PC-9 (cell line): ENCODE results near the gene RIMOC1. TPM values are rescaled to one million over a fixed set of nuclear protein-coding genes. Genes with fewer than 3 reads are reported as not detected.
A peak's percentile ranks its signal among the peaks of the same experiment; 100 is the strongest.

Experiments
- BruUV-seq: library from RNA; stranded (reverse); fragments of 400-500 nt; replicated peaks from 2 replicates; lab custom pipeline; 2021; lab: Mats Ljungman, UMichigan
- CTCF ChIA-PET: fragments of 300-600 bp; sonication (Branson Sonifier 250); formaldehyde crosslinking; loops from one replicate; lab custom pipeline; 2022; ENCODE audit warnings: antibody characterized with exemption; lab: Charles Lee
- POLR2A ChIA-PET: fragments of 300-600 bp; sonication (Branson Sonifier 250); formaldehyde crosslinking; loops from one replicate; lab custom pipeline; 2022; ENCODE audit warnings: antibody characterized with exemption; ENCODE audit not compliant: unreplicated experiment; lab: Charles Lee
- DNase-seq, 2 experiments: peaks; one replicate each; pipeline versions ENCODE4 v3.0.0 to v3.0.0-alpha.2; 2015 to 2022; ENCODE audit warnings: mixed read lengths in 1 of 2
- H2AFZ ChIP-seq: fragments of 200-600 bp; sonication (generic); 2 replicates; pipeline ENCODE4 v1.8.1; 2017; ENCODE audit warnings: antibody characterized with exemption
- H3F3A ChIP-seq: fragments of 200-600 bp; sonication (generic); 2 replicates; pipeline ENCODE4 v1.8.1; 2017; ENCODE audit warnings: antibody characterized with exemption, mild to moderate bottlenecking, low read depth; ENCODE audit not compliant: insufficient read depth
- H3K27ac ChIP-seq: fragments of 200-600 bp; sonication (generic); 2 replicates; pipeline ENCODE4 v1.6.1; 2016; ENCODE audit warnings: mixed run types
- H3K27me3 ChIP-seq: fragments of 200-600 bp; sonication (generic); 2 replicates; pipeline ENCODE4 v1.6.1; 2016; ENCODE audit warnings: low read depth, mixed run types; ENCODE audit not compliant: insufficient read depth
- H3K36me3 ChIP-seq: fragments of 200-600 bp; sonication (generic); 2 replicates; pipeline ENCODE4 v1.6.1; 2016; ENCODE audit warnings: low read depth, mixed run types
- H3K4me1 ChIP-seq: fragments of 200-600 bp; sonication (generic); replicated peaks from 2 replicates; pipeline ENCODE4 v1.6.1; 2016; ENCODE audit warnings: mixed run types; ENCODE audit not compliant: insufficient read depth
- H3K4me2 ChIP-seq: fragments of 200-600 bp; sonication (generic); 2 replicates; pipeline ENCODE4 v1.6.1; 2017; ENCODE audit warnings: mixed run types
- H3K4me3 ChIP-seq: fragments of 200-600 bp; sonication (generic); 2 replicates; pipeline ENCODE4 v1.6.1; 2016; ENCODE audit warnings: mixed run types
- H3K79me2 ChIP-seq: fragments of 200-600 bp; sonication (generic); 2 replicates; pipeline ENCODE4 v1.6.1; 2017; ENCODE audit warnings: low read depth, mixed run types
- H3K9me2 ChIP-seq: fragments of 200-600 bp; sonication (generic); 2 replicates; pipeline ENCODE4 v1.8.1; 2017; ENCODE audit warnings: mild to moderate bottlenecking; ENCODE audit not compliant: insufficient read depth
- H3K9me3 ChIP-seq: fragments of 200-600 bp; sonication (generic); 2 replicates; pipeline ENCODE4 v1.8.1; 2016; ENCODE audit warnings: low read depth; ENCODE audit not compliant: insufficient read depth
- H4K20me1 ChIP-seq: fragments of 200-600 bp; sonication (generic); 2 replicates; pipeline ENCODE4 v1.8.1; 2017; ENCODE audit not compliant: insufficient read depth
- CTCF ChIP-seq: fragments of 200-600 bp; sonication (generic); conservative IDR thresholded peaks from 2 replicates; pipeline ENCODE4 v1.6.1; 2017; ENCODE audit warnings: mixed run types, antibody characterized with exemption, mild to moderate bottlenecking, moderate library complexity
- EZH2 ChIP-seq: fragments of 200-600 bp; sonication (generic); IDR thresholded peaks from 2 replicates; pipeline ENCODE4 v1.8.0; 2017; ENCODE audit warnings: antibody characterized with exemption, low read depth
- intact Hi-C: fragments of 100-400 bp; cut with micrococcal nuclease; formaldehyde crosslinking; loops from one replicate; pipeline ENCODE4 v1.10.0; 2022; ENCODE audit not compliant: unreplicated experiment
- total RNA-seq: library from RNA; stranded (reverse); gene quantifications from 2 replicates; pipeline ENCODE4 v1.2.3, GENCODE V29; 2021

The RIMOC1 gene
- total RNA-seq, 1 experiment from 2014 or later, result 68.6 TPM

DNA sequence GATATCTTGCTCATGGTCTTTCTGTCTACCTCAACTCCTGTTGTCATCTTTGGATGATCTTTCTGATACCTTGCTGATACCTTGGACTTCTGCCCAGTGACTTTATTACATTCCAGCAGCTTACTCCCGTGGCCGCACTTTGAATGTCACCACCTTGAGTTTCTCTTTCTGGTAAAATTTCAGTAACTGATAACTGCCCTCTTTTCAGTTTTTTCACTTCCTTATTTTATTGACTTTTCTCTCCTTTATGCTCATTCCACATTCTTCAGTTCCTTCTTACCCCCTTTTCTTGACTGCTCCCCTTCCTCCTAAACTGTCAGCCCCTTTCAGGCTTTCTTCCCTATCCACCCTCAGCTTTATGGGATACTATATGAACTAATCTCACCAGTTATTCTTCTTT, 14.0 kb downstream of the RIMOC1 start:
- Histone ChIP-seq H4K20me1 (no peaks in the 10 kb centered on the region; the same call in 1 of the 2 replicates), H3K79me2 (no peaks in the 10 kb centered on the region), H3K4me2 (no peak overlapping the region), H2AFZ (no peak overlapping the region), H3K36me3 (peaks cover 49% of the 10 kb centered on the region), H3K27me3 (no peaks in the 10 kb centered on the region), H3K4me3 (no peak overlapping the region), H3K27ac (no peak overlapping the region), H3K4me1 (peaks cover 10% of the 10 kb centered on the region), H3F3A (no peaks in the 10 kb centered on the region; the same call in 1 of the 2 replicates), H3K9me2 (no peaks in the 10 kb centered on the region), H3K9me3 (no peaks in the 10 kb centered on the region)
- CTCF ChIA-PET, result no interaction called here
- TF ChIP-seq EZH2, result no peak
- no peak for DNase-seq
- intact Hi-C loops, result no loop called here
- POLR2A ChIA-PET, result no interaction called here
- BruUV-seq, result no TSS peak

DNA sequence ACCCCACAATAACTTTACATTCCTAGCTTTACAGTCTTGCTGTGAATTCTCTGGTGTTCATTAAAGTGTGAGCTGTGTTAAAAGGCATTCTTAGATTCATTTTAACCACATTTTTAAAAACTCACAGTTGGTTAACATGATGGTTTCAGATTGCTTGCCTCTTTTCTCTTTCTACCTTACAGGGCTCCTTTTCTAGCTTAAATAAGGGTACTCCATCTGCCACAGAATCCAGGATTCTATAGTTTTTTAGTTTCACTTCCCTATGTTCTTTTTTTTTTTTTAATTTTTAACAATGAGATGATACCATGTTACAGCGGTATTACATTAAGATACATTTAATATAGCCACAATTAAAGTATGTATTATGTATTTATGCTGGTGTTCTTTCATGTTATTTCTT, 17.0 kb downstream of the RIMOC1 start:
- DNase-seq, result no peak
- Histone ChIP-seq H3K36me3 (peaks cover 31% of the 10 kb centered on the region; the same call in 1 of the 2 replicates), H2AFZ (no peak overlapping the region), H3F3A (peaks cover 9% of the 10 kb centered on the region; the same call in 1 of the 2 replicates), H3K4me3 (no peak overlapping the region), H3K9me3 (no peaks in the 10 kb centered on the region), H3K4me1 (peaks cover 20% of the 10 kb centered on the region), H3K27me3 (no peaks in the 10 kb centered on the region), H3K4me2 (no peak overlapping the region), H3K79me2 (no peaks in the 10 kb centered on the region), H4K20me1 (no peaks in the 10 kb centered on the region; the same call in 1 of the 2 replicates), H3K9me2 (no peaks in the 10 kb centered on the region), H3K27ac (peak overlapping the region; percentile 4; the same call in 1 of the 2 replicates)
- POLR2A ChIA-PET, result no interaction called here
- intact Hi-C loops, result loop anchor here (5.0 to 10.0 kb wide), 2 partner anchors 129 to 1124 kb away; partner anchors contain the start of gene ANXA2R
- no TSS peak for BruUV-seq
- CTCF ChIA-PET, result no interaction called here
- TF ChIP-seq CTCF (no peak), EZH2 (no peak)

GRCh38 chr5:41921874-41922273, 17.7 kb downstream of the RIMOC1 start:
- TF ChIP-seq CTCF (no peak), EZH2 (no peak)
- H3K4me3 ChIP-seq, result no peak overlapping the region
- no peak overlapping the region for H2AFZ ChIP-seq
- no peaks in the 10 kb centered on the region for H3K9me3 ChIP-seq
- POLR2A ChIA-PET, result no interaction called here
- peak; percentile 33 to 62 for DNase-seq
- H3K27me3 ChIP-seq, result no peaks in the 10 kb centered on the region
- H4K20me1 ChIP-seq, result no peaks in the 10 kb centered on the region; the same call in 1 of the 2 replicates
- intact Hi-C loops, result loop anchor here (5.0 to 10.0 kb wide), 2 partner anchors 130 to 1123 kb away; partner anchors contain the start of gene ANXA2R
- H3K79me2 ChIP-seq, result no peaks in the 10 kb centered on the region
- H3K4me1 ChIP-seq, result peaks cover 23% of the 10 kb centered on the region
- no peak overlapping the region for H3K4me2 ChIP-seq
- H3K9me2 ChIP-seq, result no peaks in the 10 kb centered on the region
- peaks cover 9% of the 10 kb centered on the region; the same call in 1 of the 2 replicates for H3F3A ChIP-seq
- peak overlapping the region; percentile 4 for H3K27ac ChIP-seq
- peaks cover 24% of the 10 kb centered on the region; the same call in 1 of the 2 replicates for H3K36me3 ChIP-seq
- BruUV-seq, result no TSS peak
- CTCF ChIA-PET, result no interaction called here
